Liver (tissue), 3 donors: Measurements from ENCODE around the gene INPP4B.

ENCODE experiments used
- ATF3 ChIP-seq: IDR thresholded peaks from 2 replicates; pipeline ENCODE4 v1.6.1; 2016; ENCODE audit warnings: antibody characterized with exemption
- EGR1 ChIP-seq, 2 donors: IDR thresholded peaks; 2 replicates each; pipeline ENCODE4 v1.6.1; 2016 to 2018; ENCODE audit warnings: antibody characterized with exemption in 2 of 2, low read depth in 2 of 2
- FOXA1 ChIP-seq: IDR thresholded peaks from 2 replicates; pipeline ENCODE4 v1.6.1; 2016; ENCODE audit warnings: antibody characterized with exemption
- HNF4G ChIP-seq: IDR thresholded peaks from 2 replicates; pipeline ENCODE4 v1.6.1; 2016; ENCODE audit warnings: antibody characterized with exemption
- JUND ChIP-seq, 2 donors: IDR thresholded peaks; 2 replicates each; pipeline ENCODE4 v1.6.1; 2016; ENCODE audit warnings: antibody characterized with exemption in 2 of 2
- MAX ChIP-seq: IDR thresholded peaks from 2 replicates; pipeline ENCODE4 v1.6.1; 2016; ENCODE audit warnings: antibody characterized with exemption
- NR2F2 ChIP-seq: IDR thresholded peaks from 2 replicates; pipeline ENCODE4 v1.6.1; 2016; ENCODE audit warnings: antibody characterized with exemption
- RAD21 ChIP-seq, 2 donors: IDR thresholded peaks; 2 replicates each; pipeline ENCODE4 v1.6.1; 2016; ENCODE audit warnings: antibody characterized with exemption in 2 of 2, mild to moderate bottlenecking in 2 of 2
- RXRA ChIP-seq, 2 donors: IDR thresholded peaks; 2 replicates each; pipeline ENCODE4 v1.6.1; 2017 to 2018; ENCODE audit warnings: antibody characterized with exemption in 2 of 2, mild to moderate bottlenecking in 1 of 2
- TAF1 ChIP-seq: conservative IDR thresholded peaks from 2 replicates; pipeline ENCODE4 v1.6.1; 2016; ENCODE audit warnings: antibody characterized with exemption, mild to moderate bottlenecking
- YY1 ChIP-seq: IDR thresholded peaks from 2 replicates; pipeline ENCODE4 v1.6.1; 2016; ENCODE audit warnings: antibody characterized with exemption, mild to moderate bottlenecking
- TF ChIP-seq, protein P1 (sequence below): fragments of 150-350 bp; IDR thresholded peaks from 2 replicates; pipeline ENCODE4 v1.5.1; 2017; ENCODE audit warnings: improper control_type of control experiment, low read depth, low read length; ENCODE audit not compliant: missing input control
- donor health status: healthy.
- donor health status: healthy.

GRCh38 chr4:142671516-142671915 is 174.6 kb downstream of the INPP4B start:
- TF ChIP-seq, protein P1, sequence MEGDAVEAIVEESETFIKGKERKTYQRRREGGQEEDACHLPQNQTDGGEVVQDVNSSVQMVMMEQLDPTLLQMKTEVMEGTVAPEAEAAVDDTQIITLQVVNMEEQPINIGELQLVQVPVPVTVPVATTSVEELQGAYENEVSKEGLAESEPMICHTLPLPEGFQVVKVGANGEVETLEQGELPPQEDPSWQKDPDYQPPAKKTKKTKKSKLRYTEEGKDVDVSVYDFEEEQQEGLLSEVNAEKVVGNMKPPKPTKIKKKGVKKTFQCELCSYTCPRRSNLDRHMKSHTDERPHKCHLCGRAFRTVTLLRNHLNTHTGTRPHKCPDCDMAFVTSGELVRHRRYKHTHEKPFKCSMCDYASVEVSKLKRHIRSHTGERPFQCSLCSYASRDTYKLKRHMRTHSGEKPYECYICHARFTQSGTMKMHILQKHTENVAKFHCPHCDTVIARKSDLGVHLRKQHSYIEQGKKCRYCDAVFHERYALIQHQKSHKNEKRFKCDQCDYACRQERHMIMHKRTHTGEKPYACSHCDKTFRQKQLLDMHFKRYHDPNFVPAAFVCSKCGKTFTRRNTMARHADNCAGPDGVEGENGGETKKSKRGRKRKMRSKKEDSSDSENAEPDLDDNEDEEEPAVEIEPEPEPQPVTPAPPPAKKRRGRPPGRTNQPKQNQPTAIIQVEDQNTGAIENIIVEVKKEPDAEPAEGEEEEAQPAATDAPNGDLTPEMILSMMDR, result no peak
- no peak for TF ChIP-seq MAX
- no peak for TF ChIP-seq NR2F2
- no peak for TF ChIP-seq EGR1 (IDR thresholded peaks at IDR 0.05; ENCODE audit: low read depth in 2 of 2)
- TF ChIP-seq JUND (IDR thresholded peaks at IDR 0.05), result no peak
- no peak for TF ChIP-seq RAD21 (IDR thresholded peaks at IDR 0.05)
- no peak for TF ChIP-seq RXRA (IDR thresholded peaks at IDR 0.05)
- TF ChIP-seq ATF3, result no peak
- TF ChIP-seq YY1, result no peak
- TF ChIP-seq TAF1, result no peak
- no peak for TF ChIP-seq HNF4G
- TF ChIP-seq FOXA1, result no peak
